ENCODE results near the gene ZKSCAN8.

GRCh38 chr6:28154357-28154756 is 12.7 kb downstream of the ZKSCAN8 start:
- TF ChIP-seq CTCF (IDR thresholded peaks at IDR 0.05) (no peak), POLR2A (IDR thresholded peaks at IDR 0.05) (no peak)
